Measurements from ENCODE around the gene CASTOR1. TPM values are rescaled to one million over a fixed set of nuclear protein-coding genes. Genes with fewer than 3 reads are reported as not detected.
A peak's percentile ranks its signal among the peaks of the same experiment; 100 is the strongest.

Gene CASTOR1
- total and polyA plus RNA-seq, 2 donors (not counting 3 experiments of a cell fraction or from before 2014, with no cell fraction given): 8.1 to 26.8 TPM

- dilution Hi-C loops (cut with MboI; ENCODE audit: extremely low pct_ligation_motif_present, low sequenced_read_pairs): no loop called here
- Histone ChIP-seq H3K36me3 (ENCODE audit: control insufficient read depth in 2 of 2, extremely low read depth in 1 of 2, insufficient read depth in 2 of 2, low read length in 2 of 2) (peaks cover 3 to 7% of the 10 kb centered on the region in 2 experiments), H3K9ac (replicated peaks; ENCODE audit: extremely low read depth, insufficient read depth, low read length) (no peak overlapping the region), H3K4me2 (ENCODE audit: insufficient read depth, low read length) (no peak overlapping the region), H3K4me3 (replicated peaks in 1 of 3; ENCODE audit: insufficient read depth in 1 of 3, low read depth in 1 of 3, low read length in 3 of 3) (no peak overlapping the region), H3K27ac (ENCODE audit: insufficient read depth, low read depth, low read length) (no peak overlapping the region), H3K79me2 (ENCODE audit: control insufficient read depth, insufficient read depth, low read length) (no peaks in the 10 kb centered on the region), H2AFZ (ENCODE audit: low read depth, low read length) (no peak overlapping the region), H3K9me1 (replicated peaks; ENCODE audit: control insufficient read depth, extremely low read depth, insufficient read depth, low read length) (no peaks in the 10 kb centered on the region), H3K27me3 (ENCODE audit: control insufficient read depth in 2 of 2, insufficient read depth in 2 of 2, low read length in 2 of 2) (no peaks in the 10 kb centered on the region), H3K9me3 (replicated peaks; ENCODE audit: control insufficient read depth, insufficient read depth, low read length) (no peaks in the 10 kb centered on the region), H4K20me1 (replicated peaks; ENCODE audit: control insufficient read depth, extremely low read depth, insufficient read depth, low read length) (no peaks in the 10 kb centered on the region), H3K4me1 (ENCODE audit: control insufficient read depth, extremely low read depth, insufficient read depth, low read length) (peaks cover 13% of the 10 kb centered on the region)
- CTCF ChIA-PET: interaction anchor here (1.2 to 14.7 kb wide), 6 partner anchors 24 to 64 kb away, joined by 4 to 164 read pairs (median 13); partner anchors contain the start of gene CASTOR1
- TF ChIP-seq POLR2AphosphoS5 (IDR thresholded peaks at IDR 0.05; ENCODE audit: insufficient read depth, low read depth, low read length) (no peak), FOS (IDR thresholded peaks at IDR 0.05; ENCODE audit: borderline replicate concordance, insufficient read depth, low read length) (no peak), MAX (IDR thresholded peaks at IDR 0.05; ENCODE audit: insufficient read depth, insufficient read length) (no peak), JUN (IDR thresholded peaks at IDR 0.05; ENCODE audit: borderline replicate concordance, insufficient read depth, insufficient read length, low read depth) (no peak), GATA2 (IDR thresholded peaks at IDR 0.05; ENCODE audit: insufficient read depth, insufficient read length, low read depth, low read length) (no peak), EZH2 (IDR thresholded peaks at IDR 0.05; ENCODE audit: borderline replicate concordance, low read depth, low read length, severe bottlenecking) (no peak), MYC (IDR thresholded peaks at IDR 0.05; ENCODE audit: low read depth, low read length) (no peak), CTCF (IDR thresholded peaks at IDR 0.05; ENCODE audit: extremely low read depth in 1 of 2, insufficient read depth in 1 of 2, low read depth in 1 of 2, low read length in 2 of 2) (no peak), POLR2A (IDR thresholded peaks at IDR 0.05; ENCODE audit: low read depth, low read length) (no peak)
- BruUV-seq (replicated peaks): no TSS peak
- FAIRE-seq: peak; percentile 8
- no peak for DNase-seq (ENCODE audit: low read depth, low spot score)
- POLR2A ChIA-PET: interaction anchor here (1.2 to 1.8 kb wide), 2 partner anchors 28 to 40 kb away, joined by 4 to 7 read pairs; partner anchors contain the start of gene CASTOR1
- intact Hi-C loops (cut with micrococcal nuclease): loop anchor here (2.0 kb wide), 1 partner anchor 29 kb away; the partner anchor contains the start of genes CCDC157 and SF3A1
Measured at GRCh38 chr22:30327864-30328345, 38.6 kb upstream of the CASTOR1 start.

Measured in endothelial cell of umbilical vein (primary cell).